A172 (cell line): ENCODE measurements around the gene LRRC4B. TPM values are rescaled to one million over a fixed set of nuclear protein-coding genes. Genes with fewer than 3 reads are reported as not detected.

Source experiments
- DNase-seq: peaks from one replicate; pipeline ENCODE4 v3.0.0-alpha.2; 2015; ENCODE audit warnings: low spot score
- total RNA-seq: library from RNA; depleted of rRNA; stranded (reverse); fragments of >200 nt; shearing (Covaris generic); gene quantifications from 2 replicates; pipeline ENCODE4 v1.2.3, GENCODE V29; 2014

The LRRC4B gene
- total RNA-seq, 1 experiment from 2014 or later: 12.3 TPM

DNA sequence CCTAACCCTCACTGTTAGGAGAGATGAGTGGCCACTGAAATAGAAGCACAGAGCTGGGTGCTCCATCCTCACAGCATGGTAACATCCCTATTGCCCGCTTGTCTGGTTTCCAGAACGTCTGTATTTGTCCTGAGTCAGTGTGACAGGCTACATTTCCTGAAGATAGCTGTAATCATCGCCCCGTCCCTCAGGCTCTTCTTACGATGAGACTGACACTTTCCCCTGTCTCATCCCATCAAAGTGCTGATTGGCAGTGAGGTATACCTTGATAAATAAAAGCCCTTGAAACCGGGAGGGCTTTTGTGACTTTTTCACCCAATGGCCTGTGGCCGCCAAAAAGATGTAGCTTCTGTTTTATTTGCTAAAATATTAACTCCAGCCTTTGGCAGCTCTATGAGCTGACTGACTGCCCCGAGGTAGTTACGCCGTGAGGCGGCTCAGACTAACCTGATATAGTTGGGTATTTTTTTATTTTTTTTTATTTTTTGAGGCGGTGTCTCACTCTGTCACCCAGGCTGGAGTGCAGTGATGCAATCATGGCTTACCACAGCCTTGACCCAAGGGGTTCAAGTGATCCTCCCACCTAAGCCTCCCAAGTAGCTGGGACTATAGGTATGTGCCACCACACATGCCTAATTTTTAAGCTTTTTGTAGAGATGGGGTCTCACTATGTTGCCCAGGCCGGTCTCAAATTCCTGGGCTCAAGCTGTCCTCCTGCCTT lies 5.7 kb upstream of the LRRC4B start:
- DNase-seq: no peak

DNA sequence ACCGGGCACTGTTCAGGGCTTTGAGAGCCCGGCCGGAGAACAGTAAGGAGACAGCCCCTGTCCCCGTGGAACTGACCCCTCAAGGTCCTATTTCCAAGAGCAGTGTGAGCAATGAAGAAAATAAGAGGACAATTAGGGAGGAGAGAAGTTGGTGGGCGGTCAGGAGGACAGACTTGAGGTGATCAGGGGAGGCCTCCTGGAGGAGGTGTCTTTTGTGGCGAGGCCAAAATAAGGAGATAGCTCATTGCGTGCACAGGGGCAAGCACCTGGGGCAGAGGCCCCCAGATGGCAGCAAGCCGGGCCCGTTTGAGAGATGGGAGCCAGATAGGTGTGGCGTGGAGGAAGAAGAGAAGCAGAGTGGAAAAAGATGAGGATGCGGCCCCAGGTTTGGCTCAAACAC lies 2.8 kb upstream of the LRRC4B start:
- no peak for DNase-seq

DNA sequence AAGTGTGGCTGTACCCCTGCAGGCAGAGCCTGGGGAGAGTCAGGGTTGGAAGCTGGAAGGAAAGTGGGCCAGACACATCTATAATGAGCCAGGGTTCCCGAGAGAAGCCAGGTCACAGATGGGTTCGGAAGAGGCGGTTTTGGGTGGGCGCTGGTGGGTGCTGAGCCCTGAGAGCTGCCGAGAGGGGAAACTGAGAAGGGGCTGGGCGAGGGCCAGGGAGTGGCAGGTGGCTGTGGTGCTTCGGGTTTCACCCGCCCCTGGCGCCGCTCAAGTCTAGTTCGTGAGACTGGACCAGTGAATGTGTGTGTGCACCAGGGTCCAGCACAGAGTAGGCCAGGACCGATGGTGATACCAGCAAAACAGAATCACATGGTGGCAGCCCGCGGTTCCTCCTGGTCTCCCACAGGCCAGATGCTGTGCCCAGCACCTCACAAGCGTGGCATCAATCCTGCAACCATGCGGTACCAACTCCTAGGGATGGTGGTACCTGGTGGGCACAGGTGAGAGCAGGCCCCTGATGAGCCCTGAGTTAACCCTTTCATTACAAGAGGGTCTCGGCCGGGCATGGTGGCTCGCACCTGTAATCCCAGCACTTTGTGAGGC lies 1.8 kb upstream of the LRRC4B start:
- DNase-seq: no peak

DNA sequence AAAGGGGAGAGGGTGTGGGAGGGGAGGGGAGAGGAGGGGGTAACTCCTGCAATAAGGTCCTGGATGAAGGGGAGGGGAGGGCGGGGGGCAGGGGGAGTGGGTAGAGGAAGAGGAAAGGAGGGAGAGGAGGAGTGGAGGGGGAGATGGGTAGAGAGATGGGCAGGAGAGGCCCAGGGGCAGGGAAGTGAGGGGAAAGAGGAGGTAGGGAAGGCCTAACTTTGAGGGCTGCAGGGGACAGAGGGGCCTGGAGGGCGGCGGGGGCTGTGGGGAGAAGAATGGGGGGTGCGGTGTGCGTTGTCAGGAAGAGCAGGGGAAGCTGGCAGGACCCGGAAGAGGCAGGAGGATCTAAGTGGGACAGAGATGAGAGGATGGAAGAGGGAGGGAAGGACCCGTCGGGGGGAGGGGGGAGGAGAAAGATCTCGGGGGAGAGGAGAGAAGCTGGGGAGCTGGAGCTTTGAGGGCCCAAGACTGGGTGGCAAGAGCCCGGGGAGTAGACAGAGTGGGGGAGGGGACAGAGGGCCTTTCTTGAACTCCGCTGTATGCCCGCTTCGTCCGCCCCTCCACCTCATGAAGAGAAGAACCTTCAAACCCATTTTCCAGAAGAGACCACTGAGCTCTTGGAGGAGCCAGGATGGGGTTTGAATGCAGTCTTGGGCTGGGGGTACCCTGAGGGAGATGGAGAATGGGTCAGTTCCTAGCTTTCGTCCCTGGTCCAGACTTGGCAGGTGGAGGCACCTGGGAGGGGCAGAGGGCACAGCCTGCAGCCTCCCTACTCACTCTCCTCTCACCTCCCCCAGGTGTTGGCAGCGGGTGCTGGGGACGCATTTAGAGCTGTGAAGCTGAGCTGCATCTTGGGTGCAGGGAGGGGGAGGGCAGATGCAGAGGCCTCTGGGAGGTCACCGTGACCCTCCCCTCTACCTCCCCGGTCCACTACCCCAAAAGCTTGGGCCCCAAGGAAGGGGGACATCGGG lies 778 bp upstream of the LRRC4B start:
- DNase-seq: no peak

DNA sequence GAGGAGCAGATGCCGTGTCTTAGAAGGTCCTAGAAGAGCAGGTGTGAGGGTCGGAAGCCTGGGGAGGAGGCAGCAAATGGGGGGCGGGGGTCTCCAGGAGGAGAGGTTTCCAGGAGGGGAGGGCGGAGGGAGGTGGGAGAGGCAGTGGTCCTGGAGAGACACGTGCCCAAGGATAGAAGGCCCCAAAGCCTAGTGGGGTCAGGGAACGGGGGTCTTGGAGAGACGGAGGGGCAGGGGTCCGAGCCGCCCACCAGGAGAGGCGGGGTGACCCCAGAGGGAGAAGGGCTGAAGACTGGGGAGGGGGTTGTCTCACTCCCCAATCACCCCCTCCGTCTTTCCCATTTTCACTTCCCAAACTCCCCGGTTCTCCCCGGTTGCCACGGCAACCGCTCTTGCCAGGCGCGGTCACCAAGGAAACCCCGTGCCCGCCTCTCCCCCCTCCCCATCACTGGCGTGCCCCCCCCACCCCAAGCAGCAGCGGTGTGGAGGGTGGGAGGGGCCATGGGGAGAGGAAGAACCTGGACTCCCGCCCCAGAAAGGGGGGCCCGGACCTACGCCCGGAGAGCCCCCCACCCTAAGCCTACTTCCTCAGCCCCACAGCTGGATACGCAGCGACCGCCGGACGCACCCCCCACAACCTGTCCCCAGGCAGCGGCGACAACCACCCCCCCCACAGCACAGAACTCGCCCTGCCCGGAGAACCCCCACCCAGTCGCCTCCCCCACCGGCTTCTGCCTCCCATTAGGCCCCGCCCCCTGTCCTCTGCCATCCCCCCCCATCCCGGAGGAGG lies 988 bp downstream of the LRRC4B start:
- DNase-seq: no peak

DNA sequence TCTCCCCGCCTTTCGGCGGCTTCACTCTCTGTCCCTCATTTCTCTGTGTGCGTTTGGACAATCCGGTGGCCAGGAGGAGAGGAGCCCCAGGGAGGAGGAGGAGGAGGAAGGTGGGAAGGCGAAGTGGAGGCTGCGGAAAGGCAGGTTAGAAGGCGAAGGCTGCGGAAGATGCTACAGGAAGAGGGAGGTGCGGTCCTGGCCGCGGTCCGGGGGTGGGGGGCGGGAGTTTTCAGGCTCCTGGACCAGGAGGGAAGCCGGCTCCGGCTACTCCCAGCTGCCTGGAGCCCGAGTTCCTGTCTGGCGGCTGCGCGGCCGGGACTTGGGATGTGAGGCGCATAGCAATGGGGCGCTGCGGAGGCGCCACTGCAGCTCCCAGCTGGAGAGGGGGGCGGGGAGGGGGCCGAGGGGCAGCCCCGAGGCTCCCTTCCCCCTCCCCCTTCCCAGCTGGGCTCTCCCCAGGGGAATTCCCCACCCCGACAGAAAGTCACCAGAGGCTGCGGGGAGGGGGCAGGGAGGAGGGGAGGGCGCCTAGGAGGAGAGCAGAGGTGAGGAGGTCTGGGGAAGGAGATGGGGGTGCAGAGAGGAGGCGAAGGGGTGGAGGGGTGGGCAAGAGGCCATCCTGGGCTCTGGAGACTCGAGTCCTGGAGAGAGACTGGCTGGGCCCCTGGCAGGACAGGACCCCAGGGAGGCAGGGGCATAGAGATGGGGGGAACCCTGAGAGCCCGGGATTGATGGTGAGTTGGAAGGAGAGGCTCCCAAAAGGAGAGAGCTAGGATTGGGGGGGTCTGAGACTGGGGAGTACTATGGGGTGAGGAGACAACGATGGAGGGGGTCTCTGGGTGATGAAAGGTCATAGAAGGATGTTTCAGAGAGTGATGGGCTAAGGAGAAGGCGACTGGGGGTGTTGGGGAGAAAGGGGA lies 2.0 kb downstream of the LRRC4B start:
- DNase-seq: no peak

DNA sequence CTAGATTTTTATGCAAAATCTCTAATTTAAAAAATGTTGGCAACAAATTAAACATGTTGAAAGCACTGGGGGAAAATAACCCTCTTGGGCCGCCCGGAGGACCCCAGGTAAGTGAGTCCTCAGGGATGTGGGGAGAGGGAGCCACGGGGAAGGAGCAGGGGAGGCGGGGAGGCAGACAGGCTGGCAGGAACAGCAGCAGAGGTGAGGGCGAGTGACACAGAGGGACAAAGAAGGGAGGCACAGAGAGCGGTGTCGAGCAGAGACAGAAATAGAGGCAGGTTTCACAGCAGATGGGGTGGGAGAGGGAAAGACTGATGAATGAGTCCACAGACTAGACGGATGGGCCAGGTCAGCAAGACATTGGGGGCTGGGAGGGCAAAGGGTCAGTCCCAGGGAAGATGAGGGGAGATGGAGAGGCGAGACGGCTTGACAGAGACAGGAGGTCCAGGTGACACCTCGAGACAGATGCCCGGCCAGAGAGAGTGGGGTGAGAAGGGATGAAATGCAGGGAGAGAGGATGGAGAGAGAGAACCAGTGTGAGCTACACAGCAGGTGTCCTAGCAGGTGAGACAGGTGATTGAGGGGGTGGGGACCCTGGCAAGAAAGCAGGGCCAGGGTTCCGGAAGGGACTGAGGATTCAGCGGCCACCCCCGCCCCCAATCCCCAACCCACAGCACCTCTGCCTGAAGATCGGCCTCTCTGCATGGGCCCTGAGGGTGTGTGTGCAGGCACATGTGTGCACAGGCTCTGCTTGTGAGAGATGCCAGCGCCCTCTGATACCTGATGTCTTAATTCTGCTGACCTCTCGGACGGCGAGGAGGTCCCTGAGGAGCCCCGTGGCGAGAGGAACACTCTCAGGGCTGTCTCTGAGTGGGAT lies 3.8 kb downstream of the LRRC4B start:
- no peak for DNase-seq

DNA sequence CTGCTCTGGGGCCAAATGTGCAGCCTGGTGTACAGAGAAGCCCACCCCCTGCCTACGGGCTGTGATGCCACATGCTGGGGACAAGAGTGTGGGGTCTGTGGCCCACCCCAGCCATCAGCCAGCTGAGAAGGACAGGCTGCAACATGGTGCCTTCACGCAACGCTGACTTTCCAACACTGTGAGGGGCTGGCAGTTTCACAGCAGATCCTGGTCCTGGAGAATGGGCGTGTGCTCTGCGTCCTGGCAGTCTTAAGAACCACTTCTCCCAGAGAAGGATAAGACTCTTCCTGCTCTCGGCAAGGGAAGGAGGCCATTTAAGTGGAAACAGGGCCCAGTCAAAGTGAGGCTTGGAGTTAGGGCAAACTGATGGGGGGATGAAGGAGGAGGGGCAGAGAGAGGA lies 4.6 kb downstream of the LRRC4B start:
- no peak for DNase-seq

DNA sequence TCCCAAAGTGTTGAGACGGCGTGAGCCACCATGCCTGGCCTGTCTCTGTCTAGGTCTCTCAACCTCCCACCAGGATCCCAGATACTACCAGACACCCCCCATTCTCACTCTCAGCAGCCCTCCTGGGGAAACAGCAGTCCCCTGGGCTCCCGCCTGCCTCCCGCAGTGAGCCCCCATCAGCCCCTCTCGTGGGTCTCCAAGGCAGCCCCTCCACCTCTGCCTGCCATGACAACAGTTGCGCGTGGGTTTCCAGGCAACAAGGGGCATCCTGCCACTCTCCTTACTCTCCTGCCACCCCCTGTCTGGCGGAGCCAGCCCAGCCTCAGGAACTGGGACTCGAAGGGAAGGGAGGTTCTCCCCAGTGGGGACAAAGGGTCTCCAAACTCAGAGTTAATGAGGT lies 5.2 kb downstream of the LRRC4B start:
- DNase-seq: no peak

DNA sequence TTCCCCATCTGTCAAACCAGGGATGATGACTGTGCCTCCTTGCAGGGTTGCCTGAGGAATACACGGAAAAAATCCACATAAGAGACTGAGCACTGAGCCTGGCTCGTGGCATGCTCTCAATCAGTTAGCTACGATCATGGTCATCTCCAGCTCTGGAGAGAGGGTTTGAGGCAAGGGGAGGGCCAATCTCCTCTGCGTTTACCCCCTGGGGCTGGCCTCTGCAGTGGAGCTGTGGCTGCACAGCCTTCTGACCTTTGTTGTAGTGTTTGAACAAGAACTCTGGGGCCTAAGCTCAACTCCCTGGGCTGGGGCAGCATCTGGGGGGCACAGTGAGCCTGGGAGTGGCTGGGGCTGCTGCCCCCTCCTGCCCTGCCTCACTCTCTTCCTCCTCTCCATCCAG lies 5.9 kb downstream of the LRRC4B start:
- no peak for DNase-seq

DNA sequence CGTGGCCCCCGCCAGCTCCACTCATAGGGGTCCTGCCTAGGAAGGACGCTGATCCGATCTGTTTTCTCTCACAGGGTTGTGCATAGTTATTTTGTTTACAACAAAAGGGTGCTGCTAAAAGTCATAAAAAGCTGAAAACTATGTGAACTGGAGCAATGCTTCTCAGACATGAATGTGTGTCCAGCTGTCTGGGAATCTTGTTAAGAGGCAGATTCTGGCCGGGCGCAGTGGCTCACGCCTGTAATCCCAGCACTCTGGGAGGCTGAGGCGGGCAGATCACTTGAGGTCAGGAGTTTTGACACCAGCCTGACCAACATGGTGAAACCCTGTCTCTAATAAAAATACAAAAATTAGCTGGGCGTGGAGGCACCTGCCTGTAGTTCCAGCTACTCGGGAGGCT lies 8.6 kb downstream of the LRRC4B start:
- no peak for DNase-seq

DNA sequence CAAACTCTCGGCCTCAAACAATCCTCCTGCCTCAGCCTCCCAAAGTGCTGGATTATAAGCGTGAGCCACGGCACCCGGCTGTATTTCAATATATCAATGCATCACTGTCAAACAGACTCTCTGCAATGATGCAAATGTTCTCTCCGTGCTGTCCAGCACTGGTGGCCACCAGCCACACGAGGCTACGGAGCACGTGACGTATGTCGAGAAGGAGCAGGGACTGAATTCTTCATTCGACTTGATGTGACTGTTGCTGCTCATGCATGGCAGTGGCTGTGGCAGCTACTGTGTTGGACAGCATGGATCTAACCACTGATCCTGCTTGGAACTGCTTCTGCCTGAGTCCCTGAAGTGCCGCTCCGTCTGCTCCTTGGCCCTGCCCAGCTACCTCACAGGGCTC lies 9.8 kb downstream of the LRRC4B start:
- DNase-seq: no peak

DNA sequence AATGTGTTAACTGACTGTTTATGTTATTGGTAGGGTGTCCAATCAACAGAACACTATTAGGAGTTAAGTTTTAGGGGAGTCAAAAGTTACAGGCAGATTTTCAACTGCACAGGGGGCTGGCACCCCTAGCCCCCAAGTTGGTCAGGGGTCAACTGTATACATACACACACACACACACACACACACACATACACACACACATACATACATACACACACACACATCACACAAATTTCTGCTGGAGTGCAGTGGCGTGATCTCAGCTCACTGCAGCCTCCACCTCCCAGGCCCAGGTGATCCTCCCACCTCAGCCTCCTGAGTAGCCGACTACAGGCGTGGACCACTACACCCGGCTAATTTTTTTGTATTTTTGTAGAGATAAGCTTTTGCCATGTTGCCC lies 10.2 kb downstream of the LRRC4B start:
- no peak for DNase-seq

DNA sequence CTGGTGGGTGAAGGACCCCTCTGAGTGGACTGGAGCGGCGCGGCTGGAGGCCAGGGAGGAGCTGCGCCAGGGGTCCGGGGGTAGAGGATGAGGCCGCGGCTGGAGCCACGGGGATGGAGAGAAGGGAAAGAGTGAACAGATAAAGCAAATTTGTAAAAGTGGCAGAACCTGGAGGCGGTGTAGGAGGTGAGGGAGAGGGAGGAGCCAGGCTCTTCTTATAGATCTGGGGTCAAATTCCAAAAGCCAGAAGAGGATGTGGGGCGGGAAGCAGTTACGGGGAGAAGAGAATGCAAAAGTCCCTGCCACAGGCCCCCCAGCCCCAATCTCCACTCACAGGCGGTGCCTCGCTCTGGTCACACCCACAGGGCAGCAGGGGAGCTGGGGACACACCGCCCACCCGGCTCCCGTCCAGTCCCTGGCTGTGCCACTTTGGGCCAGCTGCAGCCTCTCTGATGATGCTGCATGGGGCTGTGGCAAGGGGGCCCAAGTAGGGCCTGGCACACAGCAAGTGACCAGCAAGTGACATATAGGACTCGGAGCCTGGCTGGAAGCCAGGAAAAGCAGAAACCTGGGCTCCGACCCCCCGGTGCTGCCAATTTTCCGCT lies 11.1 kb downstream of the LRRC4B start:
- DNase-seq: no peak

DNA sequence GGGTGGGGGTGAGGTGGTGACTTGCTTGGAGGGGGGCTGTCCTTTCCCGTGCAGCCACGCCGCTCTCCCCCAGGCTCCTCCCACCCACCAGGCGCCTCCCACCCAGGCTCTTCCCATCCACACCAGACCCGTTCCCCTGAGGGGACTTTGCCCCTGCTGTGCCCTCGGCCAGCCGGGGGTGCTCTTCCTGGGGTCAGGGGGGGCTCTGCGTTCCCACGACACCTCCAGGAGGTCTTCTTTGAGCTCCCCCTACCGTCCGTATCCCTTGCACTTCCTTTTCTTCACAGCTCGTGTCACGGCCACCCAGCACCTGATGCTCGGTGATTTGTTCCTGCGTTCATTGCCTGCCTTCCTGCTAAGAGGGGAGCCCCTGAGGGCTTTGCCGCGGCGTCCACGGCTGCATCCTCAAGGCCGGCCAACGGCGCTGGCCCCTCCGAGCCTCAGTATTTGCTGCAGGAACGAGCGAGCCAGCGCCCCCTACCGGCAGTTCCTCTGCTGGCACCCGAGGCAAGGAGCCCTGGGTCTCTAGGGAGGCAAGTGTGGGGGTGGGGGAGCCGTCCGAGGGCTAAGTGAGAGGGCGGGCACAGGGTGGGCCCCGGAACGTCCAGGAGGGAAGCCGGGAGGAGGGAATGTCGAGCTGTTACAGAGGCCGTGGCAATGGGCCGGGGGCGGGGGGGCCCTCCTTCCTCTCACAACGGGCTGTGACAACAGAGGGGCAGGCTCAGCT lies 11.8 kb downstream of the LRRC4B start:
- DNase-seq: peak; percentile 48

DNA sequence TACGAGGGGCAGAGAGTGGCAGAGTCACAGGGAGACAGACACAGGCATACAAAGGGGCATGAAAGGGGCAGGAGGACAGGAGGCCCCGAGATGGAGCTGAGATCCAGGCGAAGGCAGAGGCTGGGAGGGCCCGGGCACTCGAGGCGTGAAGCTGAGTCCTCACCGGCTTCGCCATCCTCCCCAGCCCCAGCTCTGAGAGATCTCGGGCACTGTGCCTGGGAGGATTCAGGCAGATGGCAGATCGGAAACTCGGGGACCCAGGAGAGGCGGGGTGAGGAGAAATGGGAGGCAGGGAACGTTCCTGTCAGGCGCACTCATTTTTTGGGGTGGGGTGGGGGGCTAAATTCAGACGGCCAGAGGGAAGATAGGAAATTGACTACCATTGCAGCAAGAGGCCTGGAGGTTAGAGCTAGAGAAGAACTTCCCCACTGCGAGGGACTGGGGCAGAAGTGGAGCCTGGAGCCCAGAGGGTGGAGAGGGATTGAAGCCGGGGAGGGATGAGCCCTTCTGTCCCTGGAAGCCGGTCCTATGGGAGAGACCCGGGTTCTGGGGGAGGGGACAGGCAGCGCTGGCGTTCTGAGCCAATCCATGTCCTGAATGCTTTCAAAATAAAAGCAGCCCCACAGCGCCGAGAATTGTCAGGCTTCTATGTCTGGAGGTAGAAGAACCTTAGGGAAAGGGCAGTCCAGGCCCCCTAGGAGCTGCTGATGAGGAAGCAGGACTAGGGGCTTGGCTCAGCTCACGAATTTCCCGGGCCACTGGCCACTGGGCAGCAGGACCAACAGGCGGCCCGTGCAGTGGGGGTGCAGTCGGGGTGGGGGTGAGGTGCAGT lies 12.6 kb downstream of the LRRC4B start:
- no peak for DNase-seq

DNA sequence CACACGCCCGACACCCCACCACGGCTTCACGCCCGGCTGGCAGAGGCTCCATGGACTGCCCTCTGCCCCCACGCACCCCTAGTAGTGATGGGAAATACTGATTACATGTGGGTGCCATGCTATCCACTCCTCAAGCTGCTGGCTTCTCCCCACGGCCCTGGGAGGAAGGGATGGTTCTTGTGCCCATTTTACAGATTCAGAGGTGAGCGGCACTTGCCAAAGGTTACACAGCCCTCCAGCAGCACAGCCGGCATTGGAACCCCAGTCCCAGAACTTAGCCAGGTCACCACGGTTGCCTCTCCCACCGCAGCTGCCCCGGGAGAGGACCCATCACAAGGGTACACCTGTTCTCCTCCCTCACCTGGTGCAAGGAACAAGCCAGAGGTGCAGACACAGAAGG lies 13.2 kb downstream of the LRRC4B start:
- no peak for DNase-seq

DNA sequence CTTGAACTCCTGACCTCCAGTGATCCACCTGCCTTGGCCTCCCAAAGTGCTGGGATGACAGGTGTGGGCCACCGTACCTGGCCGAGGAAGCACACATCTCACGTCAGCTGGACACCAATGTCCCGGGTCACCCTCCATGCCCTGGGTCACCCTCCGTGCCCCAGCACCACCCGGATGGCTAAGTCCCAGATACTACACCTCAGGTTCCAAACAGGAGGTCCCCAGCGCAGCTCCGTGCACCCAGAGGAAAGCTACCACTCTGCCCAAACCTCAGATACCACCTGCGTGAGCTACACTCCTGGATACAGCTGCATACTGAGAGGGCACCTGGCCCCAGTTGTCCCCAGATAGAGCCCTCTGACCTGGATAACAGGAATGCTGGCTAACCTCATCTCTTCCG lies 14.0 kb downstream of the LRRC4B start:
- DNase-seq: no peak
